ENCODE data around the gene KLF13. TPM values are rescaled to one million over a fixed set of nuclear protein-coding genes. Genes with fewer than 3 reads are reported as not detected.

The KLF13 gene
- polyA plus RNA-seq, 2 donors, result 9.0 to 20.9 TPM

DNA sequence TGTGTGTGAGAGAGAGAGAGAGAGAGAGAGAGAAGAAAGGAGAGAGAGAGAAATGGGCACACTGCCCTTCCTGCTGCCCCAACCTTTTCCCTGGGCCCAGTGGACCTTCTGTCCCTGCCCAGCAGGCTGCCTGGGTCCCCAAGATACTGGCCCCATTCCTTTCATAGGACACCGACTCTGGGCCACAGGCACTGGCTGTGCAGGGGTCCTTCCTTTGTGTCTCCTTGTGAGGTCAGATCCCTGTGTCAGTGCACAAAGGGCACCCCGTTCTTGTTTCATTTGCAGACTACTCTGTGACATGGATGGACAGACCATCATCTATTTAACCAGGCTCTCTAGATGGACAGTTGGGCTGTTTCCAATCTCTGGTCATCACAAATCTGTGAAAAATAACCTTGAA lies 21.3 kb upstream of the KLF13 start:
- WGBS, 2 donors, result 94 to 98% methylated on average over 2 of the region's 2 CpGs
- Histone ChIP-seq H3K4me3 (ENCODE audit: low read depth in 1 of 2, low read length in 2 of 2) (no peak overlapping the region), H3K27ac (ENCODE audit: low read depth in 2 of 2, low read length in 1 of 2) (no peak overlapping the region), H3K36me3 (ENCODE audit: control insufficient read depth in 2 of 2, insufficient read depth in 2 of 2, low read length in 1 of 2) (no peaks in the 10 kb centered on the region), H3K27me3 (ENCODE audit: control insufficient read depth in 1 of 2, insufficient read depth in 2 of 2, low read length in 2 of 2) (no peaks in the 10 kb centered on the region), H3K9me3 (ENCODE audit: control insufficient read depth in 2 of 2, insufficient read depth in 1 of 2, low read depth in 1 of 2, low read length in 1 of 2) (no peaks in the 10 kb centered on the region), H3K4me1 (ENCODE audit: control insufficient read depth in 2 of 2, insufficient read depth in 2 of 2, low read length in 1 of 2) (peaks cover 0 to 4% of the 10 kb centered on the region in 2 donors)

- WGBS, 2 donors, result 91% methylated on average over 12 of the region's 12 CpGs
- no peaks in the 10 kb centered on the region for H3K36me3 ChIP-seq (ENCODE audit: control insufficient read depth in 2 of 2, insufficient read depth in 2 of 2, low read length in 1 of 2)
- H3K27me3 ChIP-seq (ENCODE audit: control insufficient read depth in 1 of 2, insufficient read depth in 2 of 2, low read length in 2 of 2), result no peaks in the 10 kb centered on the region
- H3K9me3 ChIP-seq (ENCODE audit: control insufficient read depth in 2 of 2, insufficient read depth in 1 of 2, low read depth in 1 of 2, low read length in 1 of 2), result no peaks in the 10 kb centered on the region
- H3K4me3 ChIP-seq (ENCODE audit: low read depth in 1 of 2, low read length in 2 of 2), result no peak overlapping the region
- H3K27ac ChIP-seq (ENCODE audit: low read depth in 2 of 2, low read length in 1 of 2), result no peak overlapping the region
- peaks cover 0 to 4% of the 10 kb centered on the region in 2 donors for H3K4me1 ChIP-seq (ENCODE audit: control insufficient read depth in 2 of 2, insufficient read depth in 2 of 2, low read length in 1 of 2)
Measured at GRCh38 chr15:31305796-31306425, 20.7 kb upstream of the KLF13 start.

DNA sequence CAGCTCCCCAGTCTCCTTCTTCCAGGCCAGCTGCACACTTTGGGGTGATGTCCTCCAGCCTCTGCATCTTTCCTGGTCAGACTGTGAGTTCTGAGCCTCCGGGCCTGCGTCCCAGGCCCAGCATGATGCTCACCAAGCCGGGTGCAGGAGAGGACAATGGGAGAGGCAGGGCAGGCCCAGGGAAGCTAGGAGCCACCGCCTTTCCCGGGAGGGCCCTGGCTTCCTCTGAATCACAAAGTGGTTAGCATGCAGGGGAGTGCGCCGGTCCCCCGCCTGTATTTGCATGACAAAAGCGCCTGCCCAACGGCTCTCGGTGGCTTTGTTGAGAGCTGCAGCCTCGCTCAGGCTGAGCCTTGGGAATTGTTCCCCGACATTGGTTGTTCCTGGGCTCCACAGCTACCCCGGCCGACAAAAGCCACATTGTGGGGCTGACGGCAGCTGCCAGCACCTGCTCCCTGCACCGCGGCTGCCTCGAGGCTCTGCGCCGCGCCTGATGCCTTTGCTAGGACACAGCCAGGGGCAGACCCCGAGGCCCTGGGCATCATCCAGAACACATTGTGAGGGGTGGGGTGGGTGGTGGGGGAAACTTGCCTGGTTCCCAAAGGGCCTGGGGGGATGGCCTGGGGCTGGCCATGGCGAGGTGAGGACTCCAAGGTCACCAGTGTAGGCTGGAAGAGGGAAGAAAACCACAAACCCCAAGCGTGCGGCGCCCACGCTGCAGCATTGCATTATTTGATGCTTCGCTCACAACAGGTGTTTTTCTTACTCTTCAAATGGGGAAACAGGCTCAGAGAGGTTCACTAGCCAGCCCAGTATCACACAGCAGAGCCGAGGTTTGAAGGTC lies 20.0 kb upstream of the KLF13 start:
- WGBS, 2 donors, result 39 to 58% methylated on average over 29 to 30 of the region's 30 CpGs
- Histone ChIP-seq H3K4me3 (ENCODE audit: low read depth in 1 of 2, low read length in 2 of 2) (peak overlapping the region in 1 of 2 donors; percentile 4), H3K27me3 (ENCODE audit: control insufficient read depth in 1 of 2, insufficient read depth in 2 of 2, low read length in 2 of 2) (no peaks in the 10 kb centered on the region), H3K27ac (ENCODE audit: low read depth in 2 of 2, low read length in 1 of 2) (no peak overlapping the region), H3K36me3 (ENCODE audit: control insufficient read depth in 2 of 2, insufficient read depth in 2 of 2, low read length in 1 of 2) (no peaks in the 10 kb centered on the region), H3K9me3 (ENCODE audit: control insufficient read depth in 2 of 2, insufficient read depth in 1 of 2, low read depth in 1 of 2, low read length in 1 of 2) (no peaks in the 10 kb centered on the region), H3K4me1 (ENCODE audit: control insufficient read depth in 2 of 2, insufficient read depth in 2 of 2, low read length in 1 of 2) (peaks cover 0 to 4% of the 10 kb centered on the region in 2 donors)

GRCh38 chr15:31307270-31308184 lies 19.1 kb upstream of the KLF13 start:
- Histone ChIP-seq H3K36me3 (ENCODE audit: control insufficient read depth in 2 of 2, insufficient read depth in 2 of 2, low read length in 1 of 2) (no peaks in the 10 kb centered on the region), H3K4me3 (ENCODE audit: low read depth in 1 of 2, low read length in 2 of 2) (no peak overlapping the region), H3K27me3 (ENCODE audit: control insufficient read depth in 1 of 2, insufficient read depth in 2 of 2, low read length in 2 of 2) (no peaks in the 10 kb centered on the region), H3K4me1 (ENCODE audit: control insufficient read depth in 2 of 2, insufficient read depth in 2 of 2, low read length in 1 of 2) (peaks cover 0 to 4% of the 10 kb centered on the region in 2 donors), H3K9me3 (ENCODE audit: control insufficient read depth in 2 of 2, insufficient read depth in 1 of 2, low read depth in 1 of 2, low read length in 1 of 2) (no peaks in the 10 kb centered on the region), H3K27ac (ENCODE audit: low read depth in 2 of 2, low read length in 1 of 2) (no peak overlapping the region)
- 79 to 80% methylated on average over 20 of the region's 20 CpGs for WGBS, 2 donors

- Histone ChIP-seq H3K4me1 (ENCODE audit: control insufficient read depth in 2 of 2, insufficient read depth in 2 of 2, low read length in 1 of 2) (peaks cover 0 to 4% of the 10 kb centered on the region in 2 donors), H3K27ac (ENCODE audit: low read depth in 2 of 2, low read length in 1 of 2) (no peak overlapping the region), H3K36me3 (ENCODE audit: control insufficient read depth in 2 of 2, insufficient read depth in 2 of 2, low read length in 1 of 2) (no peaks in the 10 kb centered on the region), H3K4me3 (ENCODE audit: low read depth in 1 of 2, low read length in 2 of 2) (no peak overlapping the region), H3K27me3 (ENCODE audit: control insufficient read depth in 1 of 2, insufficient read depth in 2 of 2, low read length in 2 of 2) (no peaks in the 10 kb centered on the region), H3K9me3 (ENCODE audit: control insufficient read depth in 2 of 2, insufficient read depth in 1 of 2, low read depth in 1 of 2, low read length in 1 of 2) (no peaks in the 10 kb centered on the region)
- WGBS, 2 donors, result 85 to 96% methylated on average over 5 of the region's 5 CpGs
Measured at GRCh38 chr15:31308185-31308639, 18.4 kb upstream of the KLF13 start.

DNA sequence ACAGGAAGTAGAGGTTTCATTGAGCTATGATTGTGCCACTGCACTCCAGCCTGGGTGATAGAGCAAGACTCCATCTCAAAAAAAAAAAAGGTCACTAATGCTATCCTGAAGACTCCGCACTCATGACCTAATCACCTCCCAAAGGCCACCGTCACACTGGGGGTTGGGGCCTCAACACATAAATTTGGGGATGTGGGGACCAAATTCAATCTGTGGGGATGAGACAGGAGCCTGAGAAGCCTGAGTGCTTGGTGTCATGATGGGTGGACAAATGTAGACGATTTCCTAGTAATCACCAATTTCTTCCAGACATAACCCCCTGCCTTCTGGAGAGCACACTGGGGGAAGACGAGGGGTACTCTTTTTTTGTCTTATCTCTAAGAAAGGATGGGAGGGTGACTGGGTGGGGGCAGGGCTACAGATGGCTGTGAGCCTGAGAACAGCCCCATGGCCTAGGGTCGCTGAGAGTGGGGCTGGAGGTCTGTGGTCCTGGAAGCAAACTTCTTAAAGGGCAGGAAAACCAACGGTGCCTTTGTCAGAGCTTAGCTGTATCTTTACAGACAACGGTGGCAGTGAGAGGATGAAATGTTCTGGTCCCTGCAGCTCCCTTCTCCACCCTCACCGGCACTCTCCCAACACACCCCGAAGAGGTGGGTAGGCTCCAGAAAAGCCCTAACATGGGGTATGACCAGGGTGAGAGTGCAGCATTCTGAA lies 16.6 kb upstream of the KLF13 start:
- 86% methylated on average over 9 of the region's 9 CpGs for WGBS, 2 donors
- H3K27me3 ChIP-seq (ENCODE audit: control insufficient read depth in 1 of 2, insufficient read depth in 2 of 2, low read length in 2 of 2), result no peaks in the 10 kb centered on the region
- no peak overlapping the region for H3K4me3 ChIP-seq (ENCODE audit: low read depth in 1 of 2, low read length in 2 of 2)
- H3K9me3 ChIP-seq (ENCODE audit: control insufficient read depth in 2 of 2, insufficient read depth in 1 of 2, low read depth in 1 of 2, low read length in 1 of 2), result peaks cover 3 to 4% of the 10 kb centered on the region in 2 donors
- no peak overlapping the region for H3K27ac ChIP-seq (ENCODE audit: low read depth in 2 of 2, low read length in 1 of 2)
- peaks cover 0 to 4% of the 10 kb centered on the region in 2 donors for H3K4me1 ChIP-seq (ENCODE audit: control insufficient read depth in 2 of 2, insufficient read depth in 2 of 2, low read length in 1 of 2)
- no peaks in the 10 kb centered on the region for H3K36me3 ChIP-seq (ENCODE audit: control insufficient read depth in 2 of 2, insufficient read depth in 2 of 2, low read length in 1 of 2)

DNA sequence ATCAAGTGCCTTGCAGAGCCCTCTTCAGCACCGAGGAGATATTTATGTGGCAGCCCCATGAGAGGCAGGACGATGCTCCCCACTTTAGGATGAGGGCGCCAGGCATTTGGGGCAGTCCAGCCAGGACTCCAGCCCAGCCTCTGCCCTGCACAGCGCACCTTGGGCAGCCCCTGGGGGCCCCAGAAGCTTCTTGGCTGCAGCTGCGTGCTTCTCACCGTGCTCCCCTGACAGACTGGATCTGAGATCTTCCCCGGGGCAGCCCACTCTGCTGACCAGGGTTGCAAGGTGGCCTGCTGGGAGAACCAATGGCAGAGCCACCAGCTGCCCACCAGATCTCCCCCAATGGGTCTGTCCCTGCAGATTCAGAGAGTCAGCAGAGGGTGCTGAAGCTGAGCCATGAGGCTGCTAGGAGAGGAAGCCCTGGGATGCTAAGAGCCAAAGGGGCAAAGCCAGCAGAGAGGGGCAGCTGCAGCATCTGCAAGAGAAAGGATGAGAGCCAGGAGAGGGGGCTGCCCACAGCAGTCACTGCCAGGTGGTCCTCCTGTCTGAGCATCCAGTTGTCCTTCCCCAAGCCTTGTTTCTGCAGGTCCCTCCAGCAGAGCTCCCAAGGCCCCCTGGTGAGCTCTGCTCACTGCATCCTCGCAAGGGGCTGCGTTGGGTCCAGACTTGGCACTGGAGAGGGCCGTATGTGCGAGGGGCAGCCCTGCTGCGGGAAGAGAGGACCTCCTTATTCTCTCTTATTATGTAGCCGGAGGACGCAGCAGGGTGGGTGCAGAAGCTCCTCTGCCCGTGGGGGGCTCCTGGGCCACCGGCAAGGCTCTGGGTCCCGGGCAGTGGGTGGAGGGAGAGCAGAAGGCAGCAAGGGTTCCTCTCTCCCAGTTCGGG lies 14.7 kb upstream of the KLF13 start:
- H3K9me3 ChIP-seq (ENCODE audit: control insufficient read depth in 2 of 2, insufficient read depth in 1 of 2, low read depth in 1 of 2, low read length in 1 of 2), result peaks cover 3 to 4% of the 10 kb centered on the region in 2 donors
- no peaks in the 10 kb centered on the region for H3K27me3 ChIP-seq (ENCODE audit: control insufficient read depth in 1 of 2, insufficient read depth in 2 of 2, low read length in 2 of 2)
- H3K4me3 ChIP-seq (ENCODE audit: low read depth in 1 of 2, low read length in 2 of 2), result no peak overlapping the region
- no peak overlapping the region for H3K27ac ChIP-seq (ENCODE audit: low read depth in 2 of 2, low read length in 1 of 2)
- no peaks in the 10 kb centered on the region for H3K36me3 ChIP-seq (ENCODE audit: control insufficient read depth in 2 of 2, insufficient read depth in 2 of 2, low read length in 1 of 2)
- no peaks in the 10 kb centered on the region for H3K4me1 ChIP-seq (ENCODE audit: control insufficient read depth in 2 of 2, insufficient read depth in 2 of 2, low read length in 1 of 2)
- 81 to 86% methylated on average over 18 of the region's 18 CpGs for WGBS, 2 donors

DNA sequence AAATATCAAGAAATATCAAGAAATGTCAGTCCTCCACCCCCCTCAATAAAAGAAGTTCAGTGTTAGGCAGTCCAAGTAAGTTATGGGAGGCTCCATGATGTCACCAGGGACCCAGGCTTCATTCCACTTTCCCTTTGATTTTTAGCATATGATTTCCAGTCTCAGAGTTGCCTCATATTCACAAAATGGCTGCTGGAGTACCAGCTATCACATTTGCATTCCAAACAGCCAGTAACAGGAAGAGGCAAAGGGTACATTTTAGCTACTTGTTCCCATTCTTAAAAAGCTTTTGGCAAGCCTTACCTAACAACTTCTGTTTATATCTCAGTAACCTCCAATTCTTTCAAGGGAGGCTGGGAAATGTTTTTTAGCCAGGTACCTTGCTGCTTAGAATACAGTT lies 13.4 kb upstream of the KLF13 start:
- H3K4me3 ChIP-seq (ENCODE audit: low read depth in 1 of 2, low read length in 2 of 2), result no peak overlapping the region
- peaks cover 3 to 4% of the 10 kb centered on the region in 2 donors for H3K9me3 ChIP-seq (ENCODE audit: control insufficient read depth in 2 of 2, insufficient read depth in 1 of 2, low read depth in 1 of 2, low read length in 1 of 2)
- no peaks in the 10 kb centered on the region for H3K27me3 ChIP-seq (ENCODE audit: control insufficient read depth in 1 of 2, insufficient read depth in 2 of 2, low read length in 2 of 2)
- H3K27ac ChIP-seq (ENCODE audit: low read depth in 2 of 2, low read length in 1 of 2), result no peak overlapping the region
- no peaks in the 10 kb centered on the region for H3K4me1 ChIP-seq (ENCODE audit: control insufficient read depth in 2 of 2, insufficient read depth in 2 of 2, low read length in 1 of 2)
- H3K36me3 ChIP-seq (ENCODE audit: control insufficient read depth in 2 of 2, insufficient read depth in 2 of 2, low read length in 1 of 2), result no peaks in the 10 kb centered on the region

All from esophagus (tissue), 2 donors.